Adrenal gland (tissue), 12 donors: ENCODE results near the gene SPRR5. TPM values are rescaled to one million over a fixed set of nuclear protein-coding genes. Genes with fewer than 3 reads are reported as not detected.

Experiments
- DNase-seq, 7 donors: peaks; one replicate each; pipeline ENCODE4 v3.0.0-alpha.2; 2019 to 2020
- H3K27ac ChIP-seq, 5 donors: fragments of 200-600 bp; sonication (generic) in 4 of 5; 1 replicate in 3 of 5; 2 replicates in 2 of 5; pipeline versions ENCODE4 v1.5.1 to v1.8.0; 2016 to 2020; ENCODE audit warnings: mild to moderate bottlenecking in 1 of 5
- H3K27me3 ChIP-seq: fragments of 200-600 bp; 2 replicates; pipeline ENCODE4 v1.8.0; 2021
- H3K36me3 ChIP-seq, 2 donors: fragments of 200-600 bp; replicated peaks in 1 of 2; 1 replicate in 1 of 2; 2 replicates in 1 of 2; pipeline versions ENCODE4 v1.5.1 to v1.8.0; 2018 to 2022
- H3K4me1 ChIP-seq, 2 donors: fragments of 200-600 bp; replicated peaks in 1 of 2; 1 replicate in 1 of 2; 2 replicates in 1 of 2; pipeline versions ENCODE4 v1.5.1 to v1.8.0; 2018 to 2021
- H3K4me3 ChIP-seq, 4 donors: fragments of 200-600 bp; sonication (generic) in 3 of 4; one replicate each; pipeline ENCODE4 v1.5.1; 2016 to 2018
- H3K9me3 ChIP-seq, 3 donors: fragments of 200-600 bp; sonication (generic) in 1 of 3; replicated peaks in 1 of 3; 1 replicate in 2 of 3; 2 replicates in 1 of 3; pipeline versions ENCODE4 v1.5.1 to v1.8.0; 2016 to 2021
- POLR2A ChIP-seq, 2 donors: fragments of 450-650 bp; IDR thresholded peaks; one replicate each; pipeline ENCODE4 v1.6.1; 2017; ENCODE audit warnings: antibody characterized with exemption in 2 of 2, mild to moderate bottlenecking in 2 of 2, moderate library complexity in 1 of 2
- WGBS, 4 donors: extraction: QIAGEN DNeasy Blood & Tissue Kit in 2 of 4; methylation state at CpG; one replicate each; pipeline versions ENCODE4 v1.1.5 to v1.1.7; 2013 to 2017; 5-methylcytosine and 5-hydroxymethylcytosine counted together
- intact Hi-C, 2 donors: fragments of 100-400 bp; cut with DNase I; formaldehyde crosslinking; loops; one replicate each; pipeline versions ENCODE4 v1.14.1 to v1.15.0; 2022 to 2023
- polyA plus RNA-seq, 3 donors: library from polyadenylated mRNA; stranded (reverse); fragments of 200-250 nt in 2 of 3; fragments of 350-450 nt in 1 of 3; fragmentation: Illumina TruSeq in 1 of 3; extraction: RNeasy Lipid Tissue Mini Kit (QIAGEN cat#74804) in 1 of 3; gene quantifications; one replicate each; pipeline ENCODE4 v1.2.3, GENCODE V29; 2013 to 2014
- total RNA-seq, 9 donors: library from RNA; depleted of rRNA in 4 of 9; stranded (reverse); fragments of >200 nt in 4 of 9; fragments of 120-200 nt in 1 of 9; fragmentation: NEBNext Ultra II Directional in 1 of 9; extraction: Animal tissue kit (Norgen Biotek cat#: 25700) in 1 of 9; gene quantifications; one replicate each; pipeline versions ENCODE4 v1.1.0 to v1.2.4, GENCODE V29; 2013 to 2023
- TF ChIP-seq, protein P1 (sequence below), 6 experiments: fragments of 450-650 bp in 4 of 6; fragments of 200-600 bp in 2 of 6; sonication (generic) in 1 of 6; IDR thresholded peaks; 1 replicate in 5 of 6; 2 replicates in 1 of 6; pipeline versions ENCODE4 v1.5.1 to v1.8.0; 2016 to 2021; ENCODE audit warnings: antibody characterized with exemption in 6 of 6, mild to moderate bottlenecking in 2 of 6, moderate library complexity in 1 of 6
- donor health status: healthy with polysubstance abuse.
- donor health status: Bipolar disorder and iron deficiency.
- donor health status: DM: yes; HTN: yes; CAD: no.
- donor health status: DM: no; HTN: no; CAD: no.
- donor health status: DM: no; HTN: no; CAD: no.
- donor health status: DM: yes; HTN: yes; CAD: no.

Gene SPRR5
- total and polyA plus RNA-seq, 12 donors, result not detected

- TF ChIP-seq, protein P1, sequence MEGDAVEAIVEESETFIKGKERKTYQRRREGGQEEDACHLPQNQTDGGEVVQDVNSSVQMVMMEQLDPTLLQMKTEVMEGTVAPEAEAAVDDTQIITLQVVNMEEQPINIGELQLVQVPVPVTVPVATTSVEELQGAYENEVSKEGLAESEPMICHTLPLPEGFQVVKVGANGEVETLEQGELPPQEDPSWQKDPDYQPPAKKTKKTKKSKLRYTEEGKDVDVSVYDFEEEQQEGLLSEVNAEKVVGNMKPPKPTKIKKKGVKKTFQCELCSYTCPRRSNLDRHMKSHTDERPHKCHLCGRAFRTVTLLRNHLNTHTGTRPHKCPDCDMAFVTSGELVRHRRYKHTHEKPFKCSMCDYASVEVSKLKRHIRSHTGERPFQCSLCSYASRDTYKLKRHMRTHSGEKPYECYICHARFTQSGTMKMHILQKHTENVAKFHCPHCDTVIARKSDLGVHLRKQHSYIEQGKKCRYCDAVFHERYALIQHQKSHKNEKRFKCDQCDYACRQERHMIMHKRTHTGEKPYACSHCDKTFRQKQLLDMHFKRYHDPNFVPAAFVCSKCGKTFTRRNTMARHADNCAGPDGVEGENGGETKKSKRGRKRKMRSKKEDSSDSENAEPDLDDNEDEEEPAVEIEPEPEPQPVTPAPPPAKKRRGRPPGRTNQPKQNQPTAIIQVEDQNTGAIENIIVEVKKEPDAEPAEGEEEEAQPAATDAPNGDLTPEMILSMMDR (IDR thresholded peaks at IDR 0.05), result no peak
- TF ChIP-seq POLR2A (IDR thresholded peaks at IDR 0.05), result no peak
- no peaks in the 10 kb centered on the region for H3K4me1 ChIP-seq
- 63 to 80% (median 71%) methylated on average over 1 of the region's 1 CpG for WGBS, 4 donors
- no peak for DNase-seq
- H3K4me3 ChIP-seq, result no peak overlapping the region
- no peaks in the 10 kb centered on the region for H3K27me3 ChIP-seq
- intact Hi-C loops, result no loop called here
- no peak overlapping the region for H3K27ac ChIP-seq
- no peaks in the 10 kb centered on the region for H3K36me3 ChIP-seq
- no peaks in the 10 kb centered on the region for H3K9me3 ChIP-seq
These were observed 33.7 kb downstream of the SPRR5 start for GRCh38 chr1:152980676-152981075.

DNA sequence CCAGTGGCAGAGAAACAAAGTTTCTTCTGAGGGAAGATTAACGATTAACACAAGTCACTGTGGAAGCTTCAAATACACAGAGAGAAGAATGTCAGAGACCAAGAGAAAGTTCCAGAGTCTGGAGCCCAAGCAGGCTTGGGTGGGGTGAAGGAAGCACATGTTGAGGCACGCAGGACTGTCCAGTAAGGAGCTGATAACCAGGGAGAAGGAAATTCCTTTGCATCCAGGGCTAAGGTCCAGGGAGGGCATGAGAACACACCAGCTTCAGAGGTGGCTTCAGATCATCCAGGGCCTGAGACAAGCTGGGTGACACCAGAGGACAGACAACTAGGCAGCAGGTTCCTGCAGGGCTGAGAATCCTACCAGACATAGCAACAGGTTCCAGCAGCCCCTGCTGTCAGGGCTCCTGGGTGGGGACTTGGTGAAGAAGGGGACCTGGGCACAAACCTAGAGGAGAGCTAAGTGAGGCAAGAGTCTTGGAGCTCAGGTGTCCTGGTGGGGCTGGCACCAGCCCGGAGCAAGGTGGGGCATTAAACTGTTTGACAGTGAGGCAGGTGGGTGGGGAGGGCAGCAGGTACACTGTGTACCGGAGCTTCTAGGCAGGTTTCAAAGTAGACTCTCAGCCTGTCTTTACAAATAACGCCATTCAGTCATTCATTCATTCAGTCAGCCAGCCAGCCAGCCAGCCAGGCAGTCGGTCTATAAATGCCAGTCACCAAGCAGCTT is 34.3 kb downstream of the SPRR5 start:
- intact Hi-C loops, result no loop called here
- no peak for DNase-seq
- Histone ChIP-seq H3K4me3 (no peak overlapping the region), H3K4me1 (no peaks in the 10 kb centered on the region), H3K27ac (no peak overlapping the region), H3K36me3 (no peaks in the 10 kb centered on the region), H3K9me3 (no peaks in the 10 kb centered on the region), H3K27me3 (no peaks in the 10 kb centered on the region)
- TF ChIP-seq, protein P1 (IDR thresholded peaks at IDR 0.05), result no peak
- TF ChIP-seq POLR2A (IDR thresholded peaks at IDR 0.05), result no peak
- 79 to 91% (median 90%) methylated on average over 6 of the region's 6 CpGs for WGBS, 4 donors

DNA sequence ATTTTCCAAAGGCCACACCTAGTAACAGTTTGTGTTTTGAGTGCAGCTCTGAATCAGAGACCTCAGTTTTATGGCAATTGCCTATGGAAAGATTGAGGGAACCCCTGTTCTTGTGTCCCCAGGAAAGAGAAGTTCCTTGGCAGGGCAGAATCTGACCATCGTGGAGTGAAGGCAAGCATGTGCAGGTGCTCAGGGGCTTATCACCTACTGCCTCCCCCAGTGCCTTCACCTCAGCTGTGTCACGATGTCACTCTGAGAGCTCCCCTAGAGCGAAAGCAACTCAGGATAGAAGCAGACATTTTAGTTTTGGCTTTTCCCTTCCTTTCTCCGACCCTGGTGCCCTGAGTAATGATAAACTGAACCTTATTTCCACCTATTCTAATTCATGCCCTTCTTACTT is 35.1 kb downstream of the SPRR5 start:
- WGBS, 4 donors, result 71 to 91% (median 90%) methylated on average over 4 of the region's 4 CpGs
- H3K36me3 ChIP-seq, result no peaks in the 10 kb centered on the region
- TF ChIP-seq, protein P1 (IDR thresholded peaks at IDR 0.05), result no peak
- no peak for TF ChIP-seq POLR2A (IDR thresholded peaks at IDR 0.05)
- no peak overlapping the region for H3K4me3 ChIP-seq
- no peak for DNase-seq
- intact Hi-C loops, result no loop called here
- H3K27ac ChIP-seq, result no peak overlapping the region
- no peaks in the 10 kb centered on the region for H3K27me3 ChIP-seq
- no peaks in the 10 kb centered on the region for H3K9me3 ChIP-seq
- H3K4me1 ChIP-seq, result no peaks in the 10 kb centered on the region

- no peaks in the 10 kb centered on the region for H3K27me3 ChIP-seq
- intact Hi-C loops, result no loop called here
- no peak overlapping the region for H3K27ac ChIP-seq
- DNase-seq, result no peak
- H3K36me3 ChIP-seq, result no peaks in the 10 kb centered on the region
- TF ChIP-seq, protein P1 (IDR thresholded peaks at IDR 0.05), result no peak
- TF ChIP-seq POLR2A (IDR thresholded peaks at IDR 0.05), result no peak
- H3K4me1 ChIP-seq, result no peaks in the 10 kb centered on the region
- H3K4me3 ChIP-seq, result no peak overlapping the region
- H3K9me3 ChIP-seq, result no peaks in the 10 kb centered on the region
These were observed 36.2 kb downstream of the SPRR5 start for GRCh38 chr1:152983234-152983633.
